GM12865 (cell line): ENCODE measurements around the gene ADGRV1.

Experiments used
- DNase-seq: peaks from one replicate; pipeline ENCODE4 v3.0.0; 2010; ENCODE audit warnings: low read depth
- H3K4me3 ChIP-seq: 2 replicates; pipeline ENCODE4 v1.5.1; 2011; ENCODE audit warnings: mild to moderate bottlenecking, low read depth, low read length, control low read depth
- CTCF ChIP-seq: IDR thresholded peaks from 2 replicates; pipeline ENCODE4 v1.5.1; 2011; ENCODE audit warnings: low read length, control low read depth, low read depth, inconsistent platforms; ENCODE audit not compliant: insufficient read depth; ENCODE audit errors: missing control alignments

The ADGRV1 gene

GRCh38 chr5:90691533-90691932 is 132.9 kb downstream of the ADGRV1 start:
- no peak for DNase-seq
- H3K4me3 ChIP-seq: no peak overlapping the region
- TF ChIP-seq CTCF: no peak

DNA sequence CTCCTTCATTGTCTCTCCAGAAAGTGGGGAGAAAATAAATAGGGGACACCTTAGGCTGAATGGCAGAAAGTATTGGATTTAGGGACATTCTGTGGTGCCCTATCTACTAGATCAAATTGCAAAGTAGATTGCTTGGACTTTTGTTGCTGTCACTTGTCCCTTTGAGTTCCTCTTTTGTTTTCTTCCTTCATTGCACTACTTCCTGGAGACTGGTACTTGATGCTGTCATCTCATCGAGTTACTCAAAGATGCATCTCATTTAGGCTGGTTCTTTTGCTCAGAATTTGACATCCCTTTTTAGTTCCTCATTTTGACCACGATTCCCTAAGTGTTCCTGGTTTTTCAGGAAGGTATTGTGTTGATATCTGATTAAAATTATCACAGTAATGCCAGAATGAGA is 137.6 kb downstream of the ADGRV1 start:
- no peak for TF ChIP-seq CTCF
- no peak for DNase-seq

GRCh38 chr5:90700299-90700698 is 141.7 kb downstream of the ADGRV1 start:
- no peak overlapping the region for H3K4me3 ChIP-seq
- no peak for DNase-seq
- no peak for TF ChIP-seq CTCF

More for the DNA sequence above, 137.6 kb downstream of the ADGRV1 start:
- H3K4me3 ChIP-seq: no peak overlapping the region

- no peak for DNase-seq
- TF ChIP-seq CTCF: no peak
- no peak overlapping the region for H3K4me3 ChIP-seq
Observed at GRCh38 chr5:90703932-90704331, 145.3 kb downstream of the ADGRV1 start.

DNA sequence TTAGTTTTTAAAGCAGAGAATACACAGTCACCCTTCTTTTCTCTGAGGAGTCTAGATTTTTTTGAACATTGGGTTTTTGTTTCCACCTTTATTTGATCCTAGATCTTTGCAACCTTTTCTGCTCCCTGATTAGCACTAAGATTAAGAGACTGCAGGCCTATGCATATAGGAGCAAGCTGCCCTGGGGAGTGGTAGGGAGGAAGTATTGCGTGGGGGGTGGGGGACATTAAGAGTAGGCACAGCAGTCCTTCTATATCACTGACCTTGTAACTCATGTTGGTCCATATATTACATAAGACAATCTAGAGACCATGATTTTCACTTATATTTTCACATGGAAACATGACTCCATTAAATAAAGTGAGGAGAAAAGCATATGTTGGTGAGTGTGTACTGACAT is 149.1 kb downstream of the ADGRV1 start:
- no peak for TF ChIP-seq CTCF
- no peak for DNase-seq
- no peak overlapping the region for H3K4me3 ChIP-seq

GRCh38 chr5:90709323-90710155 is 150.9 kb downstream of the ADGRV1 start:
- DNase-seq: peak; percentile 53
- peak; percentile 73 for TF ChIP-seq CTCF
- H3K4me3 ChIP-seq: no peak overlapping the region

DNA sequence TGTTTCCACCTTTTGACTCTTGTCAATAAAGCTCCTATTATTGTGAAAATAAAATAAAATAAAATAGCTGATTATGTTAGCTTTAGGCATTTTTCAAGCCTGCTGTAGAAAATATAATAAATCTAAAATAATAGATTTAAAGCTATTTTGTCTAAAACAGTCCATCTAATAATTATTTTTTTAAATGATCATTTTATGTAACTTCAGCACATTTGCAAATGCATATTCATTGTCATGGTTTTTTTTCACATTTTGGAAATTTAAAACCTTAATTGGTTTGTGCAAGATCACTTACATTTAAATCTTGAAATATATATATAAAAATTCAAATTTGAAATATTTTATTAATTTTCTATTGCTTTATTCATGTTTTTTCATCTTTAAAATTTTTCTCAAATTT is 159.8 kb downstream of the ADGRV1 start:
- no peak overlapping the region for H3K4me3 ChIP-seq
- no peak for TF ChIP-seq CTCF
- DNase-seq: no peak
